ENCODE measurements around the gene TWIST2.

The TWIST2 gene

GRCh38 chr2:238893349-238894000 lies 45.6 kb downstream of the TWIST2 start:
- no peak for DNase-seq

DNA sequence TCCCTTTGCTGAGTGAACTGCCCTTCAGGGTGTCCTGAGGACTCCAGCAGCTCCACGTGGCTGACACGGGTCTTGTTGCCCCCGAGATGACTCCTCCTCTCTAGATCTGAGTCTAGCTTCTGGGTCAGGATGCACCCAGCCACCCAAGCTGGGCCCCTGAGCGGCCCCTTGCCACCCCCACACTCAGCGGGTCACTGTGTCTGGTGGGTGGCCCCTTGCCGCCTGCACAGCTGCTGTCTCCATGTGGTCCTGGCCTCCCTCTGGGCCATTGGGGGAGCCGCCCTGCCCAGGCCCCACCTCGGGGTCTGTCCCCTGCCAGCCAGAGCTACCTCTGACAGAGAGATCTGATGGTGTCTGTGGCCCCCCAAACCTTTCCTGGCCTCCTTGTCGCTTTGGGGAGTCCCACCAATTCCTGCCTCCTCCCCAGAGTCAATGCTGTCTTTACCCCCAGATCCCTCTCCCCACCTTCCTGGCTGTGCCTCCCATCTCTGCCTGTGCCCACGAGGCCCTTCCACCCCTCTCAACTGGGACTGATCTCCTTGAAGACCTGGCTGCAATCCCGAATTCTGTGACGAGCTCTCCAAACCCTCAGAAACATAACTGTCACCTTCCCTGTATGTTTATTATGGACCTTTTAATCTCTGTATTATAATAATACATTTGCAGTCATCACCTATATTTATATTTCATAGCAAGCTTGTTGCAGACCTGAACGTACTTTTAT lies 46.5 kb downstream of the TWIST2 start:
- no peak for DNase-seq

- DNase-seq: no peak
Measured at GRCh38 chr2:238894950-238895298, 47.0 kb downstream of the TWIST2 start.

- DNase-seq: no peak
Measured at GRCh38 chr2:238895361-238895882, 47.5 kb downstream of the TWIST2 start.

- no peak for DNase-seq
Measured at GRCh38 chr2:238895891-238896600, 48.2 kb downstream of the TWIST2 start.

DNA sequence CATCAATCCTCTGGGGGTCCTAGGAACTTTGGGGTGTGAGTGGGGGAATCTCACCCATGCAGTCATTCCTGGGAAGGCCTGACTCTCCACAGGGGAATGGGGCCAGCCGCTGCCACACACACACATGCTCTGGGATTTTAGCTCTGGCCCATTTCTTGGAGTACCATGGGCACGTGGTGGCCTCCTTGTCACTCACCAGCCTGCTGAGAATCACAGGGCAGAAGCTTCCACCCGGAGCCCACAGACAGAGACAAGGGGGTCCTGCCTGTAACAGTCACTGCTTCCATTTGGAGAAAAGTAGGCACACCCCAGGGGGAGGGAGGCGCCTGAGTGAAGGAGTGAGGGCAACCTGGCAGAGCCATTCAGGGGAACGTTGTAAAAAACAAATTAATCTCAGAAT lies 48.8 kb downstream of the TWIST2 start:
- DNase-seq: no peak

DNA sequence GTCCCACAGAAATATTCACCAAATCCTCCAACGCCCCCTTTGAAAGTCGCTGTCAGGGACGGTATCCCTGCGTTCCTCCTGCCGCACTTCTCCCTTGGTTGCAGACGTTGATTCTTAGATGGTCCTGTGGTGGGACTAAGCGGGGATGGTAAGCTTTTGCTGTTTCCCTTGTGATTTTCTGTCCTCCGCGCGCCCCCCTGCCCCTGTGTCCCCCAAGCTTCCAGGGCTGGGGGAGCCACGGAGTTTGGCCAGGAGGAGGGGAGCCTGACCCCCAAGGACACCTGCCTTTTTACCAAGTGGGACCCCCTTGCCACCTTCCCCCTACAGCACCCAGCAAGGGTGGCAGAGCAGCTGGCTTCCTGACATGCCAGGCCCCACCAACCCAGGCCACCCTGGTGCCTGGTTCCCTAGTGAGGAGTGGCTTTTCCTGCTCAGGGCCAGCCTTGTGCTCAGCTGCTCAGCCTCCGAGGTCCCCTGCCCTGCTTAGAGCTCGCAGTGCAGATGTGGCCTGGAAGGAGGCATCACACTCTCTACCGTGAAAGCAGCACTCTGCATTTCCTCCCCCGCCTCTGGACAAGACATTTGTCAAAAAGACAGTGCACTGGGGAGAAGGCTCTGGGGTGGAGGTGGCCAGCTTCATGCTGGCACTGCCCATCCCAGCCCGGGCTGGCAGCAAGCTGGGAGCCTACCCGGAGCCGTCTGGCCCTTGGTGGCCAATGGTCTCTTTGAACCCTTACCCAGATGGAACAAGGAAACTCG lies 49.4 kb downstream of the TWIST2 start:
- no peak for DNase-seq

- DNase-seq: no peak
Measured at GRCh38 chr2:238897911-238898311, 50.0 kb downstream of the TWIST2 start.

- DNase-seq: no peak
Measured at GRCh38 chr2:238898534-238899281, 50.8 kb downstream of the TWIST2 start.

GRCh38 chr2:238899386-238899785 lies 51.5 kb downstream of the TWIST2 start:
- no peak for DNase-seq

DNA sequence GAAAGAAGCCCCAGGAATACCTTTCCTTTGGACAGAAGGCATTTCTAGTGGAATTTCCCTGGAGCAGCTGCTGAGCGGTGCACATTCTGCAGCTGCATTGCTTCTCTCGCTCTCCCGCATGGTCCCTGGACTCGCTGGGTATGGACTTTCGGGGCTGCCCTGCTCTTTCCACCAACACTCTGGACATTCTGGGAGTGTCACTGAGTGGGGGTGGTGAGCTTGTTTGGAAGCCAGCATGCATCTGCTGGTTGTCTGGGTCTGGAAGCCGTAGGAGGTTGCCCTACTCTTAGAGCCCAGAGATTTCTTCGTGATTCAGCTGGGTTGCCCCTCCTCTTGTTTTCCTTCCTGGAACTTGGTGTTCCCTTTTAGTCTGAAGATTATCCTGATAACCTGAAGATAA lies 52.6 kb downstream of the TWIST2 start:
- DNase-seq: no peak

DNA sequence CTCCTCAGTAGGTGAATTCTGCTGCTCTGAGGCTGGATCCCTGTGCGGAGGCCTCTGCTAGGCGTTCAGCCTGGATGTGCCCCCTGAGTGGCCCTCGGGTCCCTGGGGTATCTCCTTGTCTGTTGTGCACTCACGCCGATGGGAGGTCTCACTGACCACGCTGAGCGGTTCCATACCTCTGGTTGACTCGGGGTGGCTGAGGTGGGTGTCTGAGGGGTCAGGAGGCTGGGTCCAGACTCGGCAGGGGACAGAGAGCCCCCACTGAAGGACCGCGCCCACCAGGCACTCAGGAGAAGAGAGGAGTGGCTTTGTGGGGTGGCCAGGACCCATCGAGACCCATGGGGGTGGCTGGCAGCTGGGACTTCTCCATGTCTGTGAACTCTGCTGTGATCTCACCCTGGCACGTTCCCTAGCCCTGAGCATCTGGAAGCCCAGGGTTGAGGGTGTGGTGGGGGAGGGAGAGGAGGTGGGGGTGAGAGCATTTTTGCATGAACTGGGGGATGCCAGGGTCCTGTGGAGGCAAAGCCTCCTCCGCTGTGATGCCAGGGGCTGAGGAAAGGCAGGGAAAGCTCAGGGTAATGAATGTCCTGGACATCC lies 53.7 kb downstream of the TWIST2 start:
- no peak for DNase-seq

- DNase-seq: no peak
Measured at GRCh38 chr2:238902285-238902684, 54.4 kb downstream of the TWIST2 start.

- no peak for DNase-seq
Measured at GRCh38 chr2:238903141-238903540, 55.3 kb downstream of the TWIST2 start.

- no peak for DNase-seq
Measured at GRCh38 chr2:238904177-238904576, 56.3 kb downstream of the TWIST2 start.

DNA sequence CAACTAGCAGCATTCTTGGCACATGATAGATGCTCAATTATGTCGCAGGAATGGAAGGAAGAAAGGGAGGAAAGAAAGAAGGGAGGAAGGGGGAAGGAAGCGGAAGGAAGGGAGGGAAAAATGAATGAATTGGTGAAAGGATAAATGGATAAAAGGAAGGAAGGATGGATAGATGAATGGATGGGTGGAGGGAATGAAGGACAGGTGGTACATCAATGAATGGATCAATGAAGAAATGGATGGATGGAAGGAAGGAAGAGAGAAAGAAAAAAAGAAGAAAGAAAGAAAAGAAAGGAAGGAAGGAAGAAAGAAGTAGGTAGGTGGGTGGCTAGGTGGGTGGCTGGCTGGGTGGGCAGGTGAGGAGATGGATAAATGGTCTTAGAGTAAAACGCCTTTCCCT lies 56.8 kb downstream of the TWIST2 start:
- no peak for DNase-seq

DNA sequence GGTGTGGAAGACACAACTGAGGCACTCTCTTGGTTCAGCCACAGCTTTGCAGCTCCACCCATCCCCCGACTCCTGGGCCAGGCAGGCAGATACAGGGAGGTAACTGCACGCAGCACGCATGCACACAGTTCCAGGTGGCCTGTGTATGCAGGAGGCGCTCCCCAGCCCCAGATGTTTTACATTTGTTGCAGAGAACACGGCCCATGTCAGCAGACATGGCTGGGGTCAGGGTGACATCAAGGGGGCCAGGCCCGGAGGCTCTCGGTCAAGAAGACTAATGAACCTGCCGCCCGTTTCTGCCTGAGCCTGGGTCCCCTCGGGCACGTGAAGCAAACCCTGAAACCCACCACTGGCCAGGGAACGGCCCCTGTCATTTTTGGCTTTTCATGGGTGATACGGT lies 57.3 kb downstream of the TWIST2 start:
- no peak for DNase-seq

DNA sequence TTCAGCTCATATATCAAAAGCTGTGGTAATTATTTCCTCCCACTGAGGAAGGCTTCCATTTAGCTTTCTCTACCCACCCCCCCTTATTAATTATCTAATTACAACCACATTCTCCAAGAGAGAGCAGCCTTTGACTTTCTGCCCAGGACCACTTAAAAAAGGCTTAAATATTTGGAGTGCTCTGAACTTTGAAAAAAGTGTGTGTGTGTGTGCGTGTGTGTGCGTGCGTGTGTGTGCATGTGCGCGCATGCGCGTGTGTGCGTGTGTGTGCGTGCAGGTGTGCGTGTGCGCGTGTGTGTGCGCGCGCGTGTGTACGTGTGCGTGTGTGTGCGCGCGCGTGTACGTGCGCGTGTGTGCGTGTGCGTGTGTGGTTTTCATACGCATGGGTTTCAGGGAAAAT lies 57.8 kb downstream of the TWIST2 start:
- DNase-seq: peak; percentile 3

- DNase-seq: no peak
Measured at GRCh38 chr2:238906254-238906935, 58.5 kb downstream of the TWIST2 start.

GRCh38 chr2:238906936-238907716 lies 59.2 kb downstream of the TWIST2 start:
- DNase-seq: no peak

Data from NCI-H1105 treated with DMSO at 0.1 percent for 48 hours (cell line).